ENCODE data around the gene SPTBN1. TPM values are rescaled to one million over a fixed set of nuclear protein-coding genes. Genes with fewer than 3 reads are reported as not detected.

Gene SPTBN1
- total RNA-seq, 1 donor from 2014 or later = 983 TPM

DNA sequence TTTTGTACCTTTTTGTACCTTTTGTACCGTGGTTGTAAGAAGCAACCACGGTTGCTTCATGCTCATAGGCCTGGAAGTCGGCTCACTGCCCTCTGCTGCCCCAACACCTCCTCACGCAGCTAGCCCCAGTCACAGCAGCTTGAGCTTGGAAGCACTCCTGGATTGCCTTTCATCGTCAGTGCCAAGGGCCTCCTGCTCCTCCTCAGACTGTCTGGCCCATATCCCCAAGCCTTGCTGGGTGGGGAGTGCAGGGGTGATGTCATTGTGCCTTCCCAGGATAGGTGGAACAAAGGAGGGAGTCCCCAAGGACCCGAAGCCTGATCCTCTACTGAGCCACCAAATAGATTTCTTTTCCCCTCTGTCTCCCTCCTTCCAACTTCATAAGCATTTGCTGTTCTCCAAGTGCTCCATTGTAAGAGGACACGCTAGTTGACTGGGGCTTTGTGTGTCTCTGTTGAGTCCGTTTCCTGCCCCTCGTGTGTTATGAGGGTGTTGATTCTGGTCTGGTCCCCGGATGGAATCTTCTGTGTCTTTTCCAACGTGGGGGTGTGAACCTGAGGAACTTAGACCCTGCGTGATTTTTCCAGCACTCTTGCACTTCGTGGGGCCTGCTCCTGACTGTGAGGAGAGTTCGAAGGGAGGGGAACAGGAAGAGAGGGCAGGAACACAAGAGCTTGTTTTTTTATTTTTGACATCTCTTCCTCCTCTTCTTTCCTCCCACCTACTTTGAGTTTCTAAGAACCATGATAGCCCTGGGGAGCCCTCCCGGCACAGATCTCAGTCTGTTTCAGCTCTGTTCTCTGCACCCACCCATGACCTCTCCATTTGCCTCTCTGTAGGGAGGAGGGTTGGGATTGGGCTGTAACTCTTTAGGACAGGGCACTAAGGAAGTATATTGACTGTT lies 140.1 kb downstream of the SPTBN1 start:
- H3K4me3 Mint-ChIP-seq (ENCODE audit: unreplicated experiment) = peak overlapping the region; percentile 39
- DNase-seq (ENCODE audit: low spot score) = no peak
- TF ChIP-seq CTCF (IDR thresholded peaks at IDR 0.05; ENCODE audit: unreplicated experiment) = no peak
- no peaks in the 10 kb centered on the region for H3K9me3 Mint-ChIP-seq (ENCODE audit: unreplicated experiment)
- peaks cover 41% of the 10 kb centered on the region for H3K27me3 Mint-ChIP-seq (ENCODE audit: unreplicated experiment)
- peaks cover 82% of the 10 kb centered on the region for H3K4me1 Mint-ChIP-seq (ENCODE audit: unreplicated experiment)
- peaks cover 77% of the 10 kb centered on the region for H3K36me3 Mint-ChIP-seq (ENCODE audit: low read depth, unreplicated experiment)
- H3K27ac Mint-ChIP-seq (ENCODE audit: unreplicated experiment) = peak overlapping the region; percentile 82

DNA sequence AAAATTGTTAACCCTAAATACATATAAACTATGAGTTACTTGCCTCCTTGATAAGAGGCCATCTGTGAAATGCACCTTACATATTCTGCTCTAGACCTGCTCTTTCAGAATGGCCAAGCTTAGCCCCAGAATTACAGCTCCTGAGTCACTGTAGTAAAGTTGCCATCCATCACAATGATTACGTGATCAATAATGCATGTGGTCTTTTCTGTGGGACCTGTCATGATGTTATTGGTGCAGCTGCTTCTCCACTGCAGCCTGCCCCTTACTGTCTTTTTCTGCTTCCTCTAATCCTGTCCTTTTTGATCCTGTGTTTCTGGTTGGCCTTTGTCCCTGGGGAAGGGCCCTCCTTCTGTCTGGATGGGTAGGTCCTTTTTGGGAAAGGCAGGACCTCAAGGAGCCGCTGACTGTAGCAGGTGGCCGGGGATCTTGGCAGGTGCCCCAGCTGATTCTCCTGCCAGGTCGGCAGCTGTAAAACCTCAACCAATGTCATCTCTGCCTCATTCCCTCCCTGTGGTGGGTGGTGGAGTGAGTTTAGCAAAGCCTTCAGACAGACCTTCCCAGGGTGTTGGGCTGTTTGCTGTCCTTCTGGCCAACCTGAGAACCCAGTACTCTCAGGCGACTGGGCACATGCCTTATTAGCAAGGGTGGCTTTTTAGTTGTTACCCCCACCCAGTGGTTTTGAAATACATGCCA lies 141.2 kb downstream of the SPTBN1 start:
- Mint-ChIP-seq H3K4me3 (ENCODE audit: unreplicated experiment) (peak overlapping the region; percentile 56), H3K4me1 (ENCODE audit: unreplicated experiment) (peaks cover 86% of the 10 kb centered on the region), H3K27me3 (ENCODE audit: unreplicated experiment) (peaks cover 45% of the 10 kb centered on the region), H3K9me3 (ENCODE audit: unreplicated experiment) (no peaks in the 10 kb centered on the region), H3K36me3 (ENCODE audit: low read depth, unreplicated experiment) (peaks cover 76% of the 10 kb centered on the region), H3K27ac (ENCODE audit: unreplicated experiment) (peak overlapping the region; percentile 82)
- no peak for DNase-seq (ENCODE audit: low spot score)
- TF ChIP-seq CTCF (IDR thresholded peaks at IDR 0.05; ENCODE audit: unreplicated experiment) = no peak

DNA sequence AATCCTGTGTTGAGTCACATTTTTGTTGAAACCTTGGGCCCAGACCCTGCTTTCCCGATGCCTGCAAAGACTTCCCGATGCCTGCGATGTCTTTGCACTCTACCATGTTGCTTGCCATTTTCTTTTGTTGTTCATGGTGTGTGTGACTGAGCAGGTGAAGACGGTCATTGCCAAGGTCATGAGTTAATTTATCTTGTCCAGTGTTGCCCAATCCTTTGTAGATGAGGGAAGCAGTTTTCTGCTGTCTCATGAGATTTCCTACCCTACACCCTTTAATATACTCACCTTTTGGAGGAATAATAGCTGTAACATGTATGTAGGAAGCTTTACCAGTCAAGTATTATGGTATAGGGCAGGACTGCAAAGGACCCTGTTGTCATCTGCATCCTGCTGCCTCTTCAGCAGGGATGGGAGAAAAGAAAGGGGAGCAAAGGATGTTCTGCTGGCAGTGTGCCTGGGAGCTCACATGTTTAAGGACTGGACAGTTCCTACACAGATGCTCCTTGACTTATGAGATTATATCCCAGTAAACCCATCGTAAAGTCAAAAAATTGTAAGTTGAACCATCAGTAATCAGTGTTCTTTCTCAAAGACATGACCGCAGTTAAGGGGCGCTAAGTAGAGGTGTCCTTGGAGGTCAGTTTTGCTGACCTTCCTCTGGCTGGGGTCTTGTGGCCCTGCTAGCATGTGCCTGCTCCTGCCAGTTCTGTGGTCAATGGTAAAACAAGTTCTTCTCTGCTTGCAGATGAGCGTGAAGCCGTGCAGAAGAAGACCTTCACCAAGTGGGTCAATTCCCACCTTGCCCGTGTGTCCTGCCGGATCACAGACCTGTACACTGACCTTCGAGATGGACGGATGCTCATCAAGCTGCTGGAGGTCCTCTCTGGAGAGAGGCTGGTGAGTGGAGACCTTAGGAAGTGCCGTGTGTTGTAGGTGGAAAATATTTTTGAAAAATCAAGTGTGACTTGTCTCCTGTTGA lies 142.5 kb downstream of the SPTBN1 start:
- Mint-ChIP-seq H3K27ac (ENCODE audit: unreplicated experiment) (peak overlapping the region; percentile 82), H3K27me3 (ENCODE audit: unreplicated experiment) (peaks cover 46% of the 10 kb centered on the region), H3K36me3 (ENCODE audit: low read depth, unreplicated experiment) (peaks cover 76% of the 10 kb centered on the region), H3K9me3 (ENCODE audit: unreplicated experiment) (no peaks in the 10 kb centered on the region), H3K4me3 (ENCODE audit: unreplicated experiment) (peak overlapping the region; percentile 56), H3K4me1 (ENCODE audit: unreplicated experiment) (peaks cover 89% of the 10 kb centered on the region)
- no peak for DNase-seq (ENCODE audit: low spot score)
- TF ChIP-seq CTCF (IDR thresholded peaks at IDR 0.05; ENCODE audit: unreplicated experiment) = no peak

DNA sequence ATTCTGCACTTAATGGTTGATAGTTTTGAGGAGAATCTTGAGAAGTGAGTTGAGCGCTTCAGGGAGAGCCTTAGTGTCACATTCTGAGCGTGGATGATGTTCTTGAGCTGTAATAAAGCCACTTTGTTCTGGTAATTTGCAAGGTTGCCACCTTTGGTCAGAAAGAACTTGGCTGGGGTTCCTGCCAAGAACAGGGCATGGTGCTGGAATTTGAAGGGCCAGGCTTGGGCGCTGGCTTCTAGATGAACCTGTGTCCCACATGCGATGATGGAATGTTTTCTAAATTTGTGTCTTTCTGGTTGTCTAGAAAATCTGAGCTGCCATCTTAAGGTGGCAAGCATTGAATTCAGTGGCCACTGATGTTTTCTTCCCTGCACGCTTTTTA lies 143.2 kb downstream of the SPTBN1 start:
- H3K27me3 Mint-ChIP-seq (ENCODE audit: unreplicated experiment) = peaks cover 44% of the 10 kb centered on the region
- DNase-seq (ENCODE audit: low spot score) = no peak
- peaks cover 94% of the 10 kb centered on the region for H3K4me1 Mint-ChIP-seq (ENCODE audit: unreplicated experiment)
- H3K9me3 Mint-ChIP-seq (ENCODE audit: unreplicated experiment) = no peaks in the 10 kb centered on the region
- TF ChIP-seq CTCF (IDR thresholded peaks at IDR 0.05; ENCODE audit: unreplicated experiment) = no peak
- H3K4me3 Mint-ChIP-seq (ENCODE audit: unreplicated experiment) = peak overlapping the region; percentile 56
- peak overlapping the region; percentile 82 for H3K27ac Mint-ChIP-seq (ENCODE audit: unreplicated experiment)
- H3K36me3 Mint-ChIP-seq (ENCODE audit: low read depth, unreplicated experiment) = peaks cover 77% of the 10 kb centered on the region

All from endothelial cell (in vitro differentiated cells).